GM19438 (cell line): ENCODE measurements around the gene SFXN5.

Experiments used
- ATAC-seq: cut with Tn5 transposase; IDR thresholded peaks from one replicate; pipeline ENCODE4 v1.9.1; 2021; ENCODE audit warnings: low read depth; ENCODE audit not compliant: unreplicated experiment

Gene SFXN5

GRCh38 chr2:73063472-73063871, 8.0 kb downstream of the SFXN5 start:
- ATAC-seq = no peak

- no peak for ATAC-seq
These were observed 12.4 kb downstream of the SFXN5 start for GRCh38 chr2:73059106-73059505.

DNA sequence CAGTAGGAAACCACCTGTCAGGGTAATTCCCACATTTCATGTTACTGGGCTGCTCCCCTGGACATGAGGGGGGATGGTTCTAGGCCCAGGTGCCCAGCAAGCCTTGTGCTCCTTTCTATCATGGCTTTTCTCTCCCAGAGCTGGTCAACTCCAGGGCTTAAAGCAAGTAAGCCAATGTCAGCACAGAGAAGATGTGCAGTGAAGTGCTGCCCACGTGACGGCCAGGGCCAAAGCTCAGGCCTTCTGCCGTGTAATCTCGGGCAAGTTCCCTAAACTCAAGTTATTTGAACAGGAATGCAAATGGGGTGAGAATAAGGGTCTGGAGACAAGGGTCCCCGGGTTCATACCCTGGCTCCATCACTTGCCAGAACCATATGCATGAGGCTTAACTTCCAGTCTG, 16.5 kb downstream of the SFXN5 start:
- no peak for ATAC-seq

GRCh38 chr2:73053316-73054114, 18.0 kb downstream of the SFXN5 start:
- no peak for ATAC-seq

DNA sequence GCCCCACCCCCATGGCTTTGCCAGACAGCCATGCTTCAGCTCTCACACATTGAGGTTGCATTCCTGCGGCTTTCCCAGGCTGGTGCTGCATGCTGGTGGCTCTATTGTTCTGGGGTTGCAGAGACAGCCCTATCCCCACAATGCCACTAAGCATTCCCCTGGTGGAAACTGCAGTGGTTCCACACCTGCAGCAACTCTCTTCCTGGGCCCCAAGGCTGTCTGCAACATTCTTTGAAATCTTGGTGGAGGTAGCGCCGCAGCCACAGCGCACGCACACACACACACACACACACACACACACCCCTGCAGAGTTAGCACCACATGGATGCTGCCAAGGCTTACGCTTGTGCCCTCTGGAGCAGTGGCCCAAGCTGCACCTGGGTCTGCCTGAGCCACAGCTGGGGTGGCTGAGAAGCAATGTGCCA, 21.4 kb downstream of the SFXN5 start:
- ATAC-seq = no peak

GRCh38 chr2:73043929-73044832, 27.3 kb downstream of the SFXN5 start:
- no peak for ATAC-seq

DNA sequence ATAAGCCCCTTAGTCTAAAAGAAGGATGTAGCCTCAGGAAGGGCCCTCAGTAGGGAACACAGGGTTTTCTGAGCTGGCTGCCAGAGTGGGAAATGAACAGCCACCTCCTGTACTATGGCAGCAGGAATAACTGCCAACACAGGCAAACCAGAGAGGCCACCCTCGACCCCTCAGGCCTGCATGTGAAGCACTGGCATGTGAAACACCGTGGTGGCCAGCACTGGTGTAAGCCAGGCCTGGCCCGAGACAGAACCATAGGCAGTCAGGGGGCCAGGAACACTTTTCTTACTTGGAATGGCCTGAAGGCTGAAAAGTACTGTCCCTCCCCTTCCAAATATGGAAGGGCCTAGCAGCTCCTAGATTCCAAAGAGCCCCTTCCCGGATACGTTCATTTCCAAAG, 28.2 kb downstream of the SFXN5 start:
- no peak for ATAC-seq

- ATAC-seq = no peak
These were observed 33.4 kb downstream of the SFXN5 start for GRCh38 chr2:73037947-73038585.

DNA sequence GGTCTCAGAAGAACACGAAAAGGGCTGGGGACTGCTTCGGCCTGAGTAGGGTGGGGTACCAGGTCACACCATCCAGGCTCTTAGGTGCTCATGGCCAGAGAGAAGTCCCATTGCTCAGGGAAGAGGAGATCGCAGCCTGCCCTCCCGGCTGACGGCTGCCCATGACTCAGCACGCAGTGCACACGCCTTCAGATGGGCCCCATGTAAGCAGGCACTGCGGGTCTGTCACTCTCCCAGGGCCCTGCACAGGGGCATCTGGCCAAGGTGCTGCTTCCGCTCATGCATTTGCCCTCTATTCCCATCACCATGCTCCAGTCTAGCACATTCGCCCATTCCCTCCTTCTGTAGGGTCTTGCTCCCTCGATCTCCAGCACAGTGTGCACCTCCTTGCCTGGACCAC, 34.7 kb downstream of the SFXN5 start:
- ATAC-seq = no peak

DNA sequence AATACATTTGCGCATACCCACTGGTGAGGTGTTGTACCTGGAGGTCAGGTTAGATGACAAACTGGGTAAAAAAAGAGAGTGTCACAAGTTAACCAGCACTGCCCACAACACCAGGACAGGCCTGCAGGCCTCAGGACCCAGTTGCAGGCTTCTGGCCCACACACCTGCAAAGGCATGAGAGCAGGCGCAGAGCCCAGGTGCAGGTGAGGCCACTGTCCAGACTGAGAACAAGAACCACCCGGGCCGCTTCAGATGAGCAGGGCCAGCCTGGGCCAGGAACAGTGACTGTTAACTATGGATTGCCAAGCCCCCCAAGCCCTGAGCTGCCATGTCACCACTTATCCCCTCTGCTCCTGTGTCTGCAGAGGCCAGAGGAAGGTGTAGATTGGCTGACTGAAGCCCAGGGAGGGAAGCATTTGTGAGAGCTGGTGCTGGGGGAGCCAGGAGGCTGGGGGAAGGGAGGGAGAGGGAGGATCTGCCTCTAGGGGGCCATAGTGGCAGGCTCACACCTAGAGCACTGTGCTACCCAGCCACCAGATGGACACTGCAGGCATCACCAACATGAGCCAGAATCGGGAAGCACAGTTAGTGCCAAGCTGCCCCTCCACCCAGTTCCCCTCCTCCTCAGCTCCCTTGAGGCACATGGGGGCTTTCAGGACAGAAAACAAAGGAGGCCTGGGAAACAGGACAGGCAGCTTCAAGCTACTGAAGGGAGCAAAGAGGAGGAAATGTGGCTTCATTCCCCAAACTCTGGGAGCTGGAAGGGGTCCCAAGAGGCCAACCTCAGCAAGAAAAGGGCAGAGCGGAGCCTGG, 35.4 kb downstream of the SFXN5 start:
- no peak for ATAC-seq

DNA sequence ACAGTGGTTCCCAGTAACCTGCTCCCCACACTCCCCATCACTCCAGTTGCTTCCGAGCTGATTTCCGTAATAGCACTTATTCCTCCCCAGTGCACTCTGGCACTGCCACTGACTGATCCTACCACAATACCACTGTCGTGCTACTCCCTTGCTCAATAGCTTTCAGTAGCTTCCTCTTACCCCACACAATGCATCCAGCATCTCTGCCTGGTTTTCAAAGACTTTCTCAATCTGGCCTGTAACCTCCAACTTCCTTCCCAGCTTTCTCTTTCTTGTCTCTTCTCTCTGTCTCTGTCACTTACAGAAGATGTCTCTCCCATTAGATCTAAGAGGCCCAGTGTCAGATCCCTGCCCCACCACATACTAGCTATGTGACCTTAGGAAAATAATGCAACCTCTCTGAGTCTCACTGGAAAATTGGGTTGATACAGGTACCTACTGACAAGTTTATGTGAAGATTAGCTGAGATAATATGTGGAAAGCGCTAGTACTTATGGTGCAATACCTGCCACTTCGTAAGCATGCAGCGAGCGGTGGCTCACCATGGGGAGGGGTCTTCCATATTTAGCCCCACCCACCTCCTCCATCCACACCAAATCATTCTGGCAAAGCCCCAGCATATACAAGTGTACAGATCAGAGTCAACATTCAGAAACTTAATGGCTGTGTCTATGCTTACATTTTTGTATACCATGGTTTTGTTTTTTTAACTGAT, 36.7 kb downstream of the SFXN5 start:
- no peak for ATAC-seq

DNA sequence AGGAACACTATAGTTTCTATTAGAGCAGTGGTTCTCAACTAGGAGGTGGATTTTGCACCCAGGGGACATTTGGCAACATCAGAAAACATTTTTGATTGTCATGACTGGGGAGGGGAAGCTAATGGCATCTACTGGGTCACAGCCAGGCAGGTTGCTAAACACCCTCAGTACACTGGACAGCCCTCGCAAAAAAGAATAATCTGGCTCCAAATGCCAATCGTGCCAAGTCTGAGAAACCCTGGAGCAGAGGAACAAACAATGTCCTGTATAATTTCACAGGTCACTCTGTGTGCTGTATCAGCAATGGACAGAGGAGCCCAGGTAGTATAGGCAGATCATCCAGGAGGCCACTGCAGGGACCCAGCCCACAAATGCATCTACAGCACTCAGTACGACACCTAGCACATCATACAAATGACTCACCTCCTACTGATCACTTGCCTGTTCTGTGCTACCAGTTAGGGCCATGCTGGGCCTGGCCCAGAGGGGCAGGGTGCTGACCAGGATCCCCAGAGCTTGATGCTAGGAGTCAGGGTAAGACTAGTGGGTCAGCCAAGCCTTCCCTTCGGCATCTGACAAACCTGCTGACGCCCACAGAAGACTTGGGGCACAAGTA, 37.6 kb downstream of the SFXN5 start:
- ATAC-seq = no peak

DNA sequence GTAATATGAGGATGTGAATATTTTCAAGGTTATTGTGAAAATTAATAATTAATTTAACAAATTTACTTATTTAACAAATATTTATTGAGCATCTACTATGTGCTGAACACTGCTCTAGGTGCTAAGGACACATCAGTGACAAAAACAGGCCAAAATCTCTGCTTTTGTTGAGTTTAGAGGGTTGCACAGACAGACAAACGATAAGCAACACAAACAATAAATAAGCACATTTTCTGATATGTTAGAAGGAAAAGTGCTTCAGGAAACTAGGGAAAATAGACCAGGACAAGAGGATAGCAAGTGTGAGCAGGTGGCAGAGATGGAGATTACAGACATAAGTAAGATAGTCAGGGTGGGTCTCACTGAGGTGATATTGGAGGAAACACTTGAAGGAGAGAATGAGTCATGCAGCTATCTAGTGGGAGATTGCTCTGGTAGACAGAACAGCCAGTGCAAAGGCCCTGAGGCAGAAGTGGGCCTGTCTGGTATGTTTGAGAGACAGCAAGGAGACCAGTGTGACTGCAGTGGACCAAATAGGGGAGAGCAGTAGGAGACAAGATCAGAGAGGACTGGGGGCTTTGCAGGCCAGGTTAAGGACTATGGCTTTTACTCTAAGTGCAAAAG, 38.3 kb downstream of the SFXN5 start:
- no peak for ATAC-seq

DNA sequence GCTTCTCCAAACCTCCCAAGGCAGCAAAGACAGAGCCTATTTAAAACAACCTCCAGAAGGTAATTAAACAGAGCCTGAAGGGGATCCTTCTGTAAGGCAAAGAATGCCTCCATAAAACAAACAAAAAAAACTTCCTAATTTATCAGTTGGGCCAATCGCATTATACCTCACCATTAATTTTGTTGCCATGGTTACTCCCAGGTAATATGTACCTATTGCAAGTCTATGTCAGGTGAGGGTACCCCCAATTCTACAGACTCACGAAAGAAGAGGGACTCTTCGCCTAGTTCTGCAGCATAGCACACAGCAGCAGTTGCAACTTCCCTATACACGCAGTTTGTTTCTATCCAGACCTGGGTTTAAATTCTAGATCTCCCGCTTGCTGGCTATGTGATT, 38.8 kb downstream of the SFXN5 start:
- no peak for ATAC-seq

- no peak for ATAC-seq
These were observed 39.5 kb downstream of the SFXN5 start for GRCh38 chr2:73031725-73032701.

DNA sequence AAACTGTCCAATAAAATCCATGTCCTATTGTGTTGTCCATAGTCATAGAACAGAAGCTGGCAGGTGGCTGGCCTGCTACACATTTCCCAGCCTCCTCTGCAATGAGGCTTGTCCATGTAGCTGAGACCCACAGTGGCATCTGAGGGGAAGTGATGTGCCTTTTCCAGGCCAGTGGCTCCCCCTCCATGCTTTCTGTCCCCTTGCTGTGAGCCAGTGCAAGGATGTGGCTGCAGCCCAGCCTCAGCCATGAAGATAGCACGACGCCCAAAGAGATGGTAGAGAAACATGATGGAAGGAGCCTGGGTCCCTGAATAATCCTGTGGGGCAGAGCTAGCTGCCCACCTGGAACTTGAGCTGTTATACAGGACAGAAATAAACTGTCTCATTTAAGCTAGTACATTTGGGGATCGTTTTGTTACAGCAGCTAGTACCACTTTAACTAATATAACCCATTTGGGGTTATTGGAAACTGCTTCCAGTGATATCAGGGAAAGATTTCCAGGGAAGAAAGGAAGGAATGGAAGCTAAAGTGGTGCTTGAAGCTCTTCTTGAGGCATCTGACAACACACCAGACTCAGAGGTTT, 40.3 kb downstream of the SFXN5 start:
- ATAC-seq = no peak

GRCh38 chr2:73028841-73029240, 42.7 kb downstream of the SFXN5 start:
- ATAC-seq = no peak
